ENCODE measurements around the gene REX1BD.
"Not testable (repeated sequence)": the region's sequence is repeated elsewhere in the genome, so short reads cannot be mapped to it uniquely, and the experiment has no call there.

The REX1BD gene

GRCh38 chr19:18588611-18589379 lies at the start of gene REX1BD:
Gene REX1BD, plus strand, starts transcription at chr19:18588798. Its CDS starts 4 bp downstream, at chr19:18588802.
- DNase-seq = peak; percentile 86

GRCh38 chr19:18539372-18539771 lies 49.2 kb upstream of the REX1BD start:
- no peak for DNase-seq

- DNase-seq = not testable (repeated sequence)
Measured at GRCh38 chr19:18540200-18540599, 48.4 kb upstream of the REX1BD start.

GRCh38 chr19:18541258-18541991 lies 47.2 kb upstream of the REX1BD start:
- peak; percentile 23 for DNase-seq

GRCh38 chr19:18541992-18542940 lies 46.3 kb upstream of the REX1BD start:
- DNase-seq = no peak

- DNase-seq = peak; percentile 91
Measured at GRCh38 chr19:18542941-18543813, 45.4 kb upstream of the REX1BD start, which contains the start of gene FKBP8. Gene FKBP8, minus strand, starts transcription at chr19:18543573. Its CDS starts 1,603 bp downstream, at chr19:18541970.

- peak; percentile 85 for DNase-seq
Measured at GRCh38 chr19:18543814-18544475, 44.7 kb upstream of the REX1BD start.

GRCh38 chr19:18551631-18552030 lies 37.0 kb upstream of the REX1BD start:
- no peak for DNase-seq

- DNase-seq = peak; percentile 100
Measured at GRCh38 chr19:18557411-18558201, 31.0 kb upstream of the REX1BD start, which contains the start of gene KXD1. Gene KXD1, plus strand, starts transcription at chr19:18557870. Its CDS starts 4,187 bp downstream, at chr19:18562057.

- no peak for DNase-seq
Measured at GRCh38 chr19:18558202-18558555, 30.4 kb upstream of the REX1BD start.

- DNase-seq = no peak
Measured at GRCh38 chr19:18558604-18559003, 30.0 kb upstream of the REX1BD start.

GRCh38 chr19:18559685-18560084 lies 28.9 kb upstream of the REX1BD start:
- no peak for DNase-seq

- DNase-seq = no peak
Measured at GRCh38 chr19:18562086-18562485, 26.5 kb upstream of the REX1BD start.

GRCh38 chr19:18566953-18567352 lies 21.6 kb upstream of the REX1BD start:
- DNase-seq = no peak

- DNase-seq = no peak
Measured at GRCh38 chr19:18568367-18568766, 20.2 kb upstream of the REX1BD start.

GRCh38 chr19:18571564-18572344 lies 16.8 kb upstream of the REX1BD start, which contains the start of gene UBA52:
Gene UBA52, plus strand, starts transcription at chr19:18571857. Its CDS starts 1,444 bp downstream, at chr19:18573301.
- peak; percentile 99 for DNase-seq

- DNase-seq = no peak
Measured at GRCh38 chr19:18574691-18575291, 13.8 kb upstream of the REX1BD start.

GRCh38 chr19:18576383-18576782 lies 12.2 kb upstream of the REX1BD start:
- no peak for DNase-seq

GRCh38 chr19:18577365-18577914 lies 11.2 kb upstream of the REX1BD start:
- no peak for DNase-seq
